GM23338 (cell line): ENCODE results near the gene DCST2. TPM values are rescaled to one million over a fixed set of nuclear protein-coding genes. Genes with fewer than 3 reads are reported as not detected.

Source experiments
- CREB1 ChIP-seq: fragments of 250-450 bp; sonication (Bioruptor Pico); IDR thresholded peaks from 2 replicates; pipeline ENCODE4 v1.5.0; 2020; ENCODE audit warnings: low read depth, mild to moderate bottlenecking, moderate library complexity
- JUNB ChIP-seq: IDR thresholded peaks from one replicate; pipeline ENCODE4 v1.6.1; 2016; ENCODE audit warnings: antibody characterized with exemption; ENCODE audit not compliant: unreplicated experiment
- NANOG ChIP-seq: IDR thresholded peaks from 2 replicates; pipeline ENCODE4 v1.6.1; 2016; ENCODE audit warnings: antibody characterized with exemption, borderline replicate concordance
- POLR2AphosphoS5 ChIP-seq: IDR thresholded peaks from 2 replicates; pipeline ENCODE4 v1.6.1; 2016; ENCODE audit warnings: antibody characterized with exemption, low read depth
- STAT1 ChIP-seq: IDR thresholded peaks from one replicate; pipeline ENCODE4 v1.6.1; 2016; ENCODE audit warnings: antibody characterized with exemption; ENCODE audit not compliant: unreplicated experiment
- ZNF331 ChIP-seq: fragments of 250-450 bp; sonication (Bioruptor Pico); IDR thresholded peaks from 2 replicates; pipeline ENCODE4 v1.5.0; 2020; ENCODE audit warnings: low read depth, mild to moderate bottlenecking, moderate library complexity
- polyA plus RNA-seq: library from polyadenylated mRNA; unstranded; fragments of >200 nt; fragmentation: Nextera tagmentation; extraction: Ambion mirVana; gene quantifications from 2 replicates; pipeline ENCODE4 v1.2.1, GENCODE V29; 2016
- total RNA-seq: library from RNA; depleted of rRNA; stranded (reverse); fragments of >200 nt; shearing (Covaris generic); gene quantifications from 2 replicates; pipeline ENCODE4 v1.2.3, GENCODE V29; 2014
- TF ChIP-seq, protein P1 (sequence below): fragments of 250-450 bp; sonication (Bioruptor Pico); IDR thresholded peaks from 2 replicates; pipeline ENCODE4 v1.5.0; 2020; ENCODE audit warnings: mild to moderate bottlenecking, moderate library complexity
- TF ChIP-seq, protein P2 (sequence below), 2 experiments: fragments of 200-600 bp in 1 of 2; sonication (generic) in 1 of 2; conservative IDR thresholded peaks; 2 replicates each; pipeline versions ENCODE4 v1.5.1 to v1.6.1; 2016 to 2017; ENCODE audit warnings: antibody characterized with exemption in 2 of 2, low read depth in 2 of 2, mild to moderate bottlenecking in 2 of 2, moderate library complexity in 1 of 2
- TF ChIP-seq, protein P3 (sequence below): IDR thresholded peaks from one replicate; pipeline ENCODE4 v1.6.1; 2018; ENCODE audit warnings: antibody characterized with exemption; ENCODE audit not compliant: unreplicated experiment
- TF ChIP-seq, protein P4 (sequence below): IDR thresholded peaks from 2 replicates; pipeline ENCODE4 v1.6.1; 2016; ENCODE audit warnings: antibody characterized with exemption

DCST2 gene
- total and polyA plus RNA-seq, 2 experiments from 2014 or later: 0.78 TPM; not detected in 1

DNA sequence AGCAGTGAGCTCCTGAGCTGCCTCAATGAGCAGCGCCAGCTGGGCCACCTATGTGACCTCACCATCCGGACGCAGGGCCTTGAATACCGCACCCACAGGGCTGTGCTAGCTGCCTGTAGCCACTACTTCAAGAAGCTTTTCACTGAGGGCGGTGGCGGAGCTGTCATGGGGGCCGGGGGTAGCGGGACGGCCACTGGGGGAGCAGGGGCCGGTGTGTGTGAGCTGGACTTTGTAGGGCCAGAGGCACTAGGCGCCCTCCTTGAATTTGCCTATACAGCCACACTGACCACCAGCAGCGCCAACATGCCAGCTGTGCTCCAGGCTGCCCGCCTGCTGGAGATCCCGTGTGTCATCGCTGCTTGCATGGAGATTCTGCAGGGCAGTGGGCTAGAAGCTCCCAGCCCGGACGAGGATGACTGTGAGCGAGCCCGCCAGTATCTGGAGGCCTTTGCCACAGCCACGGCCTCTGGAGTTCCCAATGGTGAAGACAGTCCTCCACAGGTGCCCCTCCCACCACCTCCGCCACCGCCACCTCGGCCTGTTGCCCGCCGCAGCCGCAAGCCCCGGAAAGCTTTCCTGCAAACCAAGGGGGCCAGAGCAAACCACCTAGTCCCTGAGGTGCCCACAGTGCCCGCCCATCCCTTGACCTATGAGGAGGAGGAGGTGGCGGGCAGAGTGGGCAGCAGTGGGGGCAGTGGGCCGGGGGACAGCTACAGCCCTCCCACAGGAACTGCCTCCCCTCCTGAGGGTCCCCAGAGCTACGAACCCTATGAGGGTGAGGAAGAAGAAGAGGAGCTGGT is 18.7 kb downstream of the DCST2 start (continued):
- TF ChIP-seq, protein P1, sequence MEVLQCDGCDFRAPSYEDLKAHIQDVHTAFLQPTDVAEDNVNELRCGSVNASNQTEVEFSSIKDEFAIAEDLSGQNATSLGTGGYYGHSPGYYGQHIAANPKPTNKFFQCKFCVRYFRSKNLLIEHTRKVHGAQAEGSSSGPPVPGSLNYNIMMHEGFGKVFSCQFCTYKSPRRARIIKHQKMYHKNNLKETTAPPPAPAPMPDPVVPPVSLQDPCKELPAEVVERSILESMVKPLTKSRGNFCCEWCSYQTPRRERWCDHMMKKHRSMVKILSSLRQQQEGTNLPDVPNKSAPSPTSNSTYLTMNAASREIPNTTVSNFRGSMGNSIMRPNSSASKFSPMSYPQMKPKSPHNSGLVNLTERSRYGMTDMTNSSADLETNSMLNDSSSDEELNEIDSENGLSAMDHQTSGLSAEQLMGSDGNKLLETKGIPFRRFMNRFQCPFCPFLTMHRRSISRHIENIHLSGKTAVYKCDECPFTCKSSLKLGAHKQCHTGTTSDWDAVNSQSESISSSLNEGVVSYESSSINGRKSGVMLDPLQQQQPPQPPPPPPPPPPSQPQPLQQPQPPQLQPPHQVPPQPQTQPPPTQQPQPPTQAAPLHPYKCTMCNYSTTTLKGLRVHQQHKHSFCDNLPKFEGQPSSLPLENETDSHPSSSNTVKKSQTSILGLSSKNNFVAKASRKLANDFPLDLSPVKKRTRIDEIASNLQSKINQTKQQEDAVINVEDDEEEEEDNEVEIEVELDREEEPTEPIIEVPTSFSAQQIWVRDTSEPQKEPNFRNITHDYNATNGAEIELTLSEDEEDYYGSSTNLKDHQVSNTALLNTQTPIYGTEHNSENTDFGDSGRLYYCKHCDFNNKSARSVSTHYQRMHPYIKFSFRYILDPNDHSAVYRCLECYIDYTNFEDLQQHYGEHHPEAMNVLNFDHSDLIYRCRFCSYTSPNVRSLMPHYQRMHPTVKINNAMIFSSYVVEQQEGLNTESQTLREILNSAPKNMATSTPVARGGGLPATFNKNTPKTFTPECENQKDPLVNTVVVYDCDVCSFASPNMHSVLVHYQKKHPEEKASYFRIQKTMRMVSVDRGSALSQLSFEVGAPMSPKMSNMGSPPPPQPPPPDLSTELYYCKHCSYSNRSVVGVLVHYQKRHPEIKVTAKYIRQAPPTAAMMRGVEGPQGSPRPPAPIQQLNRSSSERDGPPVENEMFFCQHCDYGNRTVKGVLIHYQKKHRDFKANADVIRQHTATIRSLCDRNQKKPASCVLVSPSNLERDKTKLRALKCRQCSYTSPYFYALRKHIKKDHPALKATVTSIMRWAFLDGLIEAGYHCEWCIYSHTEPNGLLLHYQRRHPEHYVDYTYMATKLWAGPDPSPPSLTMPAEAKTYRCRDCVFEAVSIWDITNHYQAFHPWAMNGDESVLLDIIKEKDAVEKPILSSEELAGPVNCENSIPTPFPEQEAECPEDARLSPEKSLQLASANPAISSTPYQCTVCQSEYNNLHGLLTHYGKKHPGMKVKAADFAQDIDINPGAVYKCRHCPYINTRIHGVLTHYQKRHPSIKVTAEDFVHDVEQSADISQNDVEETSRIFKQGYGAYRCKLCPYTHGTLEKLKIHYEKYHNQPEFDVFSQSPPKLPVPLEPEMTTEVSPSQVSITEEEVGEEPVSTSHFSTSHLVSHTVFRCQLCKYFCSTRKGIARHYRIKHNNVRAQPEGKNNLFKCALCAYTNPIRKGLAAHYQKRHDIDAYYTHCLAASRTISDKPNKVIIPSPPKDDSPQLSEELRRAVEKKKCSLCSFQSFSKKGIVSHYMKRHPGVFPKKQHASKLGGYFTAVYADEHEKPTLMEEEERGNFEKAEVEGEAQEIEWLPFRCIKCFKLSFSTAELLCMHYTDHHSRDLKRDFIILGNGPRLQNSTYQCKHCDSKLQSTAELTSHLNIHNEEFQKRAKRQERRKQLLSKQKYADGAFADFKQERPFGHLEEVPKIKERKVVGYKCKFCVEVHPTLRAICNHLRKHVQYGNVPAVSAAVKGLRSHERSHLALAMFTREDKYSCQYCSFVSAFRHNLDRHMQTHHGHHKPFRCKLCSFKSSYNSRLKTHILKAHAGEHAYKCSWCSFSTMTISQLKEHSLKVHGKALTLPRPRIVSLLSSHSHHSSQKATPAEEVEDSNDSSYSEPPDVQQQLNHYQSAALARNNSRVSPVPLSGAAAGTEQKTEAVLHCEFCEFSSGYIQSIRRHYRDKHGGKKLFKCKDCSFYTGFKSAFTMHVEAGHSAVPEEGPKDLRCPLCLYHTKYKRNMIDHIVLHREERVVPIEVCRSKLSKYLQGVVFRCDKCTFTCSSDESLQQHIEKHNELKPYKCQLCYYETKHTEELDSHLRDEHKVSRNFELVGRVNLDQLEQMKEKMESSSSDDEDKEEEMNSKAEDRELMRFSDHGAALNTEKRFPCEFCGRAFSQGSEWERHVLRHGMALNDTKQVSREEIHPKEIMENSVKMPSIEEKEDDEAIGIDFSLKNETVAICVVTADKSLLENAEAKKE: no peak
- TF ChIP-seq ZNF331 (CRISPR knock-in tag) (no peak), NANOG (no peak), STAT1 (no peak), POLR2AphosphoS5 (no peak), JUNB (no peak), CREB1 (CRISPR knock-in tag) (no peak)
- TF ChIP-seq, protein P2, sequence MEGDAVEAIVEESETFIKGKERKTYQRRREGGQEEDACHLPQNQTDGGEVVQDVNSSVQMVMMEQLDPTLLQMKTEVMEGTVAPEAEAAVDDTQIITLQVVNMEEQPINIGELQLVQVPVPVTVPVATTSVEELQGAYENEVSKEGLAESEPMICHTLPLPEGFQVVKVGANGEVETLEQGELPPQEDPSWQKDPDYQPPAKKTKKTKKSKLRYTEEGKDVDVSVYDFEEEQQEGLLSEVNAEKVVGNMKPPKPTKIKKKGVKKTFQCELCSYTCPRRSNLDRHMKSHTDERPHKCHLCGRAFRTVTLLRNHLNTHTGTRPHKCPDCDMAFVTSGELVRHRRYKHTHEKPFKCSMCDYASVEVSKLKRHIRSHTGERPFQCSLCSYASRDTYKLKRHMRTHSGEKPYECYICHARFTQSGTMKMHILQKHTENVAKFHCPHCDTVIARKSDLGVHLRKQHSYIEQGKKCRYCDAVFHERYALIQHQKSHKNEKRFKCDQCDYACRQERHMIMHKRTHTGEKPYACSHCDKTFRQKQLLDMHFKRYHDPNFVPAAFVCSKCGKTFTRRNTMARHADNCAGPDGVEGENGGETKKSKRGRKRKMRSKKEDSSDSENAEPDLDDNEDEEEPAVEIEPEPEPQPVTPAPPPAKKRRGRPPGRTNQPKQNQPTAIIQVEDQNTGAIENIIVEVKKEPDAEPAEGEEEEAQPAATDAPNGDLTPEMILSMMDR (conservative IDR thresholded peaks at IDR 0.05; ENCODE audit: low read depth in 2 of 2): no peak
- TF ChIP-seq, protein P3, sequence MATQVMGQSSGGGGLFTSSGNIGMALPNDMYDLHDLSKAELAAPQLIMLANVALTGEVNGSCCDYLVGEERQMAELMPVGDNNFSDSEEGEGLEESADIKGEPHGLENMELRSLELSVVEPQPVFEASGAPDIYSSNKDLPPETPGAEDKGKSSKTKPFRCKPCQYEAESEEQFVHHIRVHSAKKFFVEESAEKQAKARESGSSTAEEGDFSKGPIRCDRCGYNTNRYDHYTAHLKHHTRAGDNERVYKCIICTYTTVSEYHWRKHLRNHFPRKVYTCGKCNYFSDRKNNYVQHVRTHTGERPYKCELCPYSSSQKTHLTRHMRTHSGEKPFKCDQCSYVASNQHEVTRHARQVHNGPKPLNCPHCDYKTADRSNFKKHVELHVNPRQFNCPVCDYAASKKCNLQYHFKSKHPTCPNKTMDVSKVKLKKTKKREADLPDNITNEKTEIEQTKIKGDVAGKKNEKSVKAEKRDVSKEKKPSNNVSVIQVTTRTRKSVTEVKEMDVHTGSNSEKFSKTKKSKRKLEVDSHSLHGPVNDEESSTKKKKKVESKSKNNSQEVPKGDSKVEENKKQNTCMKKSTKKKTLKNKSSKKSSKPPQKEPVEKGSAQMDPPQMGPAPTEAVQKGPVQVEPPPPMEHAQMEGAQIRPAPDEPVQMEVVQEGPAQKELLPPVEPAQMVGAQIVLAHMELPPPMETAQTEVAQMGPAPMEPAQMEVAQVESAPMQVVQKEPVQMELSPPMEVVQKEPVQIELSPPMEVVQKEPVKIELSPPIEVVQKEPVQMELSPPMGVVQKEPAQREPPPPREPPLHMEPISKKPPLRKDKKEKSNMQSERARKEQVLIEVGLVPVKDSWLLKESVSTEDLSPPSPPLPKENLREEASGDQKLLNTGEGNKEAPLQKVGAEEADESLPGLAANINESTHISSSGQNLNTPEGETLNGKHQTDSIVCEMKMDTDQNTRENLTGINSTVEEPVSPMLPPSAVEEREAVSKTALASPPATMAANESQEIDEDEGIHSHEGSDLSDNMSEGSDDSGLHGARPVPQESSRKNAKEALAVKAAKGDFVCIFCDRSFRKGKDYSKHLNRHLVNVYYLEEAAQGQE: no peak
- TF ChIP-seq, protein P4, sequence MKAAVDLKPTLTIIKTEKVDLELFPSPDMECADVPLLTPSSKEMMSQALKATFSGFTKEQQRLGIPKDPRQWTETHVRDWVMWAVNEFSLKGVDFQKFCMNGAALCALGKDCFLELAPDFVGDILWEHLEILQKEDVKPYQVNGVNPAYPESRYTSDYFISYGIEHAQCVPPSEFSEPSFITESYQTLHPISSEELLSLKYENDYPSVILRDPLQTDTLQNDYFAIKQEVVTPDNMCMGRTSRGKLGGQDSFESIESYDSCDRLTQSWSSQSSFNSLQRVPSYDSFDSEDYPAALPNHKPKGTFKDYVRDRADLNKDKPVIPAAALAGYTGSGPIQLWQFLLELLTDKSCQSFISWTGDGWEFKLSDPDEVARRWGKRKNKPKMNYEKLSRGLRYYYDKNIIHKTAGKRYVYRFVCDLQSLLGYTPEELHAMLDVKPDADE: no peak
